ENCODE results near the gene CNIH4. TPM values are rescaled to one million over a fixed set of nuclear protein-coding genes. Genes with fewer than 3 reads are reported as not detected.
"Not testable (repeated sequence)": the region's sequence is repeated elsewhere in the genome, so short reads cannot be mapped to it uniquely, and the experiment has no call there.

Gene CNIH4
- total RNA-seq, 1 experiment from 2014 or later, result 52.3 TPM

- no peak for DNase-seq (ENCODE audit: low read depth)
Observed at GRCh38 chr1:224393294-224393693, 36.6 kb downstream of the CNIH4 start.

- DNase-seq (ENCODE audit: low read depth), result no peak
Observed at GRCh38 chr1:224399887-224400286, 43.2 kb downstream of the CNIH4 start.

- DNase-seq (ENCODE audit: low read depth), result no peak
Observed at GRCh38 chr1:224402472-224403036, 45.9 kb downstream of the CNIH4 start.

GRCh38 chr1:224404916-224405603, 48.4 kb downstream of the CNIH4 start:
- no peak for DNase-seq (ENCODE audit: low read depth)

- DNase-seq (ENCODE audit: low read depth), result no peak
Observed at GRCh38 chr1:224405604-224405970, 48.9 kb downstream of the CNIH4 start.

- no peak for DNase-seq (ENCODE audit: low read depth)
Observed at GRCh38 chr1:224406216-224406615, 49.5 kb downstream of the CNIH4 start.

GRCh38 chr1:224407571-224408293, 51.1 kb downstream of the CNIH4 start:
- peak; percentile 13 for DNase-seq (ENCODE audit: low read depth)

GRCh38 chr1:224408294-224408590, 51.6 kb downstream of the CNIH4 start:
- DNase-seq (ENCODE audit: low read depth), result no peak

- DNase-seq (ENCODE audit: low read depth), result peak; percentile 23
Observed at GRCh38 chr1:224411766-224412165, 55.1 kb downstream of the CNIH4 start.

- no peak for DNase-seq (ENCODE audit: low read depth)
Observed at GRCh38 chr1:224420106-224420505, 63.4 kb downstream of the CNIH4 start.

GRCh38 chr1:224425279-224425884, 68.7 kb downstream of the CNIH4 start:
- no peak for DNase-seq (ENCODE audit: low read depth)

- not testable (repeated sequence) for DNase-seq (ENCODE audit: low read depth)
Observed at GRCh38 chr1:224426869-224427268, 70.2 kb downstream of the CNIH4 start.

- DNase-seq (ENCODE audit: low read depth), result peak; percentile 75
Observed at GRCh38 chr1:224427346-224427745, 70.7 kb downstream of the CNIH4 start.

GRCh38 chr1:224428713-224429112, 72.0 kb downstream of the CNIH4 start:
- not testable (repeated sequence) for DNase-seq (ENCODE audit: low read depth)

Small RNAs within 50 kb of the gene (small RNA-seq; reads per million reads assigned to genes)
- gene MIR4742, result not detected

Other genes starting within 250 kb of the CNIH4 start
- 39.2 and 49.7 TPM in 2 replicates for gene FBXO28, start 242.8 kb upstream of the CNIH4 start, total RNA-seq (2014; rRNA removed; shearing (Covaris generic))
- gene DEGS1, start 173.6 kb upstream of the CNIH4 start, total RNA-seq (2014; rRNA removed; shearing (Covaris generic)), result 64.7 and 88.3 TPM in 2 replicates
- gene NVL, start 26.7 kb upstream of the CNIH4 start, total RNA-seq (2014; rRNA removed; shearing (Covaris generic)), result 17.4 and 20.0 TPM in 2 replicates
- 18.1 and 27.4 TPM in 2 replicates for gene WDR26, start 77.9 kb downstream of the CNIH4 start, total RNA-seq (2014; rRNA removed; shearing (Covaris generic))

Measured in HT1080 (cell line).